Bone marrow (tissue), 2 donors: ENCODE data around the gene HRH4.

ENCODE experiments used
- DNase-seq, 2 donors: peaks; one replicate each; lab custom pipeline; 2025; lab: John Stamatoyannopoulos, UW

The HRH4 gene

DNA sequence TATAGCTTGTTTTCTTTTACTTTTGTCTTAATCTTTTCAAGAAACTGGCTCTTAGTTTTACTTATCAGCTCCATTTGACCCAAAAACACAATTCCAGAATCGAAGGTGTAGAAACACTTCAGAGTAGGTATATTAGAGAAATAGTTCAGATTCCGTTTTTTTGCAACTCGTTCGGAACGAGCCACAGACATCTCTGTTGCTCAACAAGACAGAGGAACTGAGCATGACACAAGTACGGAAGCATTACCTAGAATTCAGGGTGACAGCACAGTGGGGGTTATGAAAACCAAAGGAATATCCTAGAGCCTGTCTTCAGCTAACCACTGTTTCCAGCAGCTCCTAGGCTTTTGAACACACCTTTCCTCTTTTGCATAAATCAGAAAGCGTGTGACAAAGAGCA is 5.0 kb downstream of the HRH4 start:
- no peak for DNase-seq

DNA sequence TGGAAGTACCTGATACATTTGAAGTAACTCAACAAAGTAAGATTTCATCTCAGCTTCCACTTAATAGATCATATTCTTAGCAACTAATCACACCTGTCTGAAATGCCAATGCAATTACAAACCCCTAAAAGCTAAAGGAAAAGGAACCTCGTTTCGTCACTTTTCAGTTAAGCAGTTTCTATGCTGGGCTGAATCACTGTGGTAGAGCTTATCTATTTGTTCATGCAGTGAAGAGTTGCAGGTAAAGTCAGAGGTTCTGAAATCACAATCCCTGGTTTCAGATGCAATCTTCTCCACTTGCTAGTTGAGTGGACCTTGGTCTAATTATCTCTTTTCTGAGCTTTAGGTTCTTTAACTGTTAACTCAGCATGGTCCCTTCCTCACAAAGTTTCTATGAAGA is 6.3 kb downstream of the HRH4 start:
- DNase-seq = no peak

DNA sequence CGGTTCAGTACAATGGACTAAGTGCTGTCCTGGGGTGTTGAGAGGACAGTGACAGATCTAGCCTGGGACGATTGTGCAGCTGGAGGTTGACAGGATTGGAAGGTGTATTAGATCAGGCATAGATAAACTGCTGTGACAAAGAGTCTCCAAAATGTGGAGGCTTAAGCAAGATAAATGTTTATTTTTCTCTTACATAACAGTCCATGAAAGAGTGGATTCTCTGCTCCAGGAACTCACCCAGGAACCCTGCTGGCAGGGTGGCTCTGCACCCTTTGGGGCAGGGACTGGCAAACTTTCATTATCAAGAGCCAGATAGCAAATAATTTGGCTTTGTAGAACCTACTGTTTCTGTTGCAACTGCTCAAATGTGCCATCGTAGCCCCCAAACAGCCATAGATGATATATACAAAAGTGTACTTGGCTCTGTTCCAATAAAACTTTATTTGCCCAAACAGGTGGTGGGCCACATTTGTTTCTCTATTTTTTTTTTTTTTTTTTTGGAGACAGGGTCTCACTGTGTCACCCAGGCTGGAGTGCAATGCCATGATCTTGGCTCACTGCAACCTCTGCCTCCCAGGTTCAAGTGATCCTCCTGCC is 9.7 kb downstream of the HRH4 start:
- DNase-seq = no peak

DNA sequence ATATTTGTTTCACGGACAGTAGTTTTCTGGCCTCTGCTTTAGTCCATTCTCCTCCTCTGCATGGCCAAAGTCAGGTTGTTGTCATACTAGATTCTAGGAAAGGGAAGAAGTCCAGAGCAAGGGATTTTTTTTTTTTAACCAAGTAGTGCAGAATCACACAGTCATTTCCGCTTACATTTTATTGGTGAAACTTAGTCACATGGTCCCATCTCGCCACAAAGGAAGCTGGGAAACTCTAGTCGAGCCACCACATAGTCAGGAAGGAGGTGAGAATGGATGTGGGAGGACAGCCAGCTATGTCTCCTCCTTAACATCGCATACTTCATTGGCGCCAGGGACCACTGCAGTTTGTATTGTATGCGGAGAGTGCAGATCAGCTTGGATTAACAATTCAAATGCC is 10.4 kb downstream of the HRH4 start:
- DNase-seq = no peak

DNA sequence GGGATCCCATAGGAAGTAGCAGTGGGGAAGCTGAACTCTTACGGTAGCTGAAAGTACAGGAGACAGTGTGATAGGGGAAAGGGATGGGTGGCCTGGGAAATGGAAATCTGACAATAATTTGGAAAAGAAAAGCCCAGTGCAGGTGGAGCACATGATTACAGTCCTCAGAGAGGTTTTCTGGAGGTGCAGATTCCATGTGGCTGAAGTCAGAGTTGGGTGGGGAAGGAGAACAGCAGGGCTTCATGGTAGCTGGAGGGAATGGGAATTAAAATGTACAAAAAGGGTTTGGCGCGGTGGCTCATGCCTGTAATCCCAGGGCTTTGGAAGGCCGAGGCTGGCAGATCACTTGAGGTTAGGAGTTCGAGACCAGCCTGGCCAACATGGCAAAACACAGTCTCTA is 12.2 kb downstream of the HRH4 start:
- no peak for DNase-seq

DNA sequence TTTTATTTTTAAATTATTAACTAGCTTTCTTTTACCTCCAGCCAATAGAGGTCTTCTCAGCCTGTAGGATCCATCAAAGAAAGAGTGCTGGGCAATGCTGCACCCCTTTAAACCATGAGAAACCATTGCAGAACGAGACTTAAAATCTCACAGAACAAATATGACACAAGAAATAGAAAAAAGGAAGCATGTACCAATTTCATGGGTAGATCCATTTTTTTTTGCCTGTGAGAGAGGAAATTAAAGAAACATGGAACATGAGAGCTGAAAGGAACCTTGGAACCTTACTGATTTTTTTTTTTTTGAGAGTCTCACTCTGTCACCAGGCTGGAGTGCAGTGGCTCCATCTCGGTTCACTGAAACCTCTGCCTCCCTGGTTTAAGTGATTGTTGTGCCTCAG is 14.0 kb downstream of the HRH4 start:
- no peak for DNase-seq

DNA sequence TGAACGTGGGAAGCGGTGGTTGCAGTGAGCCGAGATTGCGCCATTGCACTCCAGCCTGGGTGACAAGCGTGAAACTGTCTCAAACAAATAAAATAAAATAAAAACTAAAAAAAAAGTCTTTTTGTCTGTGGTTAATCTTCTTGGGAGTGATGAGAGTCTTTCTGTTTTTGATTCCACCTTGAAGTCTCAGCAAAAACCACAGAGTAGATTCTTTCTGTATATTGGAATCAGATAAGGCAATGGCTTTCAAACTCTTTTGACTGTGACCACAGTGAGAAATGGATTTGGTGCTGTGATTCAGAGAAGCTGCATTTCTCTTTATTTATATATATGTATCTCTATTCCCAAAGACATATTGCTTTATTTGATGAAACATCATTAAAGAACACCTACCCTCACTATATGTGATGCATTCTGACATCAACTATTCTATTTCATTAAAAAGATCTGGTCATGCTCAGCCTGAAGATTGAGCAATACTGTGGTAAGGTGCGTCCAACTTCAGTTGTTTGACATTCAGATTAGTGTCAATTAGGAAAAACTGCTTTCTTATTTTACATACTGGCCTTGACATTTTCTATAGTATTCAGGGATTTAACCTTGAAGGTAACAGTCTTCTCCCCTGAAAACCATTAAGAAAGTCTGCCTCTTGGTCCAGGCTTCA is 15.6 kb downstream of the HRH4 start:
- no peak for DNase-seq

DNA sequence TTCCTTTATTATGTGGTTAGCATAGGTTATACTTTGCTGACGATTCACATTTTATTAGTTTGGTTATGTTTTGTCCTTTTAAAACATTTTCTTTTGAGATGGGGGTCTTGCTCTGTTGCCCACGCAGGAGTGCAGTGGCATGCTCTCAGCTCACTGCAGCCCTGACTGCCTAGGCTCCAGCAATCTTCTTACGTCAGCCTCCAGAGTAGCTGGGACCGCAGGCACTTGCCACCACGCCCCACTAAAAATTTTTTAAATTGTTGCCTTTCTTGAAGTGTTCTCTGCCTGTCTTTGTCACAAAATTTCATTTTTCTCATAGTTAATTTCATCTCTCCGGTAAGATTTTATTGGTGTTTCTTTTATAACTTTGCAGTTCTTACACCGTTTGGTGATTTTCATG is 18.9 kb downstream of the HRH4 start:
- no peak for DNase-seq

DNA sequence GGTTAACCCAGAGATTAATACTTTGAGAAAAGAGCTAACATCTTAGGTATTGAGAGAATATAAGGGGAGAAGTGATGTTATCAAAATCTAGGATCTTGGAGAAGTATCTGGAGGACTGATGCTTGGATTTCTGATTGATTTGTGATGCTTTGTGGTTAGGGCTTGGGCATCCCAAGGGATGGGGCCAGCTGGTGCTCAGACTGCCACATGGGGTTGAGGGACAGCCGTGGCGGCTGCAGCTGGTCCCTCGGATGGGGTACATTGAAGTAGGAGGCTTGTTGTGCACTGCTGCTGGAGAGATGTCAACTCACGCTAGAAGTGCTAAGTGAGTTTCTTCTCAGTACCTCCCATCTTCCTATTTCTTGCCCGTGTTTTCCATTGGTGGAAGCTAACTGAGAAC is 22.4 kb downstream of the HRH4 start:
- DNase-seq = no peak

DNA sequence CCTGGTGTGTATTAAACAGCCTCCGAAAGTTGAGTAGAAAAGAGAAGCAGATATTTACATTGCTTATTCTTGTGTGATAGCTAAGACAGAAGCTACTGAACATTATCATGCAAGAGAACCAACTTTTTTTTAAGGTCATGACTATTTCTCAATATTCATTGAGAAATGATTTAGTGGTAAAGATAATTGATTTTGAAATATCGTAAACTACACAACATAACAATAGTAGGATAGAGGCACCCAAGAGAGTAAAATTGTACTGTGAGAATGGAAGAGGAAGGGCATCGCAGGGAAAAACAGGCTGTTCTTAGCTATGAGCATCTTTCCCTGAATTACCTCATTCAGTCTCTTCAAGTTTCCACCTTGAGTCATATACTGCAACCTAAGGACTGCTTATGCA is 25.2 kb downstream of the HRH4 start:
- no peak for DNase-seq

DNA sequence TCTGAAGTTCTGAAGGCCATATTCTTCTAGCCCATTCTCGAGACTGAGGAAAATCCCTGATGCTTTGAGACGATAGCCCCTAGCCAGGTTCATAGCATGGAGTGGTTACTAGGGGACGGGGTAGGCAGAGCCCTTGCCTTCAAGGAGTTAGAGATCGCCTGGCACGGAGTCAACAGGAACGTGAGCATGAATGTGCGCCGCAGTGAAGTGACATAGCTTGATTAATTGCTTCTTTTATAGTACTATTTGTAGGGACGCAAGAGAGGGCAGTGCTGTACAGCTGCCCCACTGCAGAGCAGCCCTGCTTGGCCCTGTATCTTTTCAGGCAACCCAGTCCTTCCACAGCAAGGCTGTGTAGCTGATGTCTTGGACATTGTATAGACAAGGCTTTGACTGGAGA is 26.2 kb downstream of the HRH4 start:
- DNase-seq = no peak

DNA sequence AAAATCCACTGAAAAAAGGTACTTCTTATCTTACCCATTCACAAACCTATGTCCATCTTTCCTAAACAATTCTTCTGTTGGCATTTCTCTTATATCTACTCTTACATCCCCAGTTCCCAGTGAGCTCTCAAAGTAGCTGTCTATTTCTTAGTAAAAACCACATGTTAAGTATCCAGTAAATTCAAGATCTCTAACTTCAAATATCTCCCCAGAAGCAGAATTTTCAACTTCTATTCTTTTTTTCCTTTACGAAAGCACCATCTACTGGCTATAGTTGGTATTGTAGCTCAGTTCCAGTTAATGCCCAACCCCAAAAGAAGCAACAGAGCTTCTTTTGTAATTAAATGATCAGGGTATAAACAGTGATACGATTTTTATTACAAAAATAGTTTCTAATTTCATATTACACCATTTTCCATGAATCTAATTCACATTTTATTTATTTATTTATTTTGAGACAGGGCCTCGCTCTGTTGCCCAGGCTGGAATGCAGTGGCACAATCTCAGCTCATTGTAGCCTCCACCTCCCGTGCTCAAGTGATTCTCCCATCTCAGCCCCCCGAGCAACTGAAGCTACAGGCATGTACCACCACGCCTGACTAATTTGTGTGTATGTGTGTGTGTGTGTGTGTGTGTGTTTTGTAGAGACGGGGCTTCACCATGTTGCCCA is 28.5 kb downstream of the HRH4 start:
- DNase-seq = peak in 1 of 2 donors; percentile 74

DNA sequence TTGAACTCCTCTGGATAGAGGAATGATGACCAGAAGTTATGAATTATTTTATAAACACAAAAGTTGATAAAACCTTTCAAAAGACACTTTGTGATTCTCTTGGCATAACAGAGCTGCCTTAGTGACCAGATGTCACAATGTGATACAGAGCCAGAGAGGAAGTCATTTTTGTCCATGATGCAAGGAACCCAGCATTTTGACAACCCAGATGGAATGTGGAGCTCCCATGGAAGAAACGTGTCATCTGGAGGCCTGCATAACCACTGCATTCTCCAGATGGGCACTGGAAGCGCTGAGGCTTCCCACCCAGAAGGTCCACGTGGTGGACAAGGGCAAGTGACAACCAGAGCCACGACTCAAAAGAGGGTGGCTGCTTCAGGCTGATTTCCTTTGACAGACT is 30.1 kb downstream of the HRH4 start:
- DNase-seq = no peak

DNA sequence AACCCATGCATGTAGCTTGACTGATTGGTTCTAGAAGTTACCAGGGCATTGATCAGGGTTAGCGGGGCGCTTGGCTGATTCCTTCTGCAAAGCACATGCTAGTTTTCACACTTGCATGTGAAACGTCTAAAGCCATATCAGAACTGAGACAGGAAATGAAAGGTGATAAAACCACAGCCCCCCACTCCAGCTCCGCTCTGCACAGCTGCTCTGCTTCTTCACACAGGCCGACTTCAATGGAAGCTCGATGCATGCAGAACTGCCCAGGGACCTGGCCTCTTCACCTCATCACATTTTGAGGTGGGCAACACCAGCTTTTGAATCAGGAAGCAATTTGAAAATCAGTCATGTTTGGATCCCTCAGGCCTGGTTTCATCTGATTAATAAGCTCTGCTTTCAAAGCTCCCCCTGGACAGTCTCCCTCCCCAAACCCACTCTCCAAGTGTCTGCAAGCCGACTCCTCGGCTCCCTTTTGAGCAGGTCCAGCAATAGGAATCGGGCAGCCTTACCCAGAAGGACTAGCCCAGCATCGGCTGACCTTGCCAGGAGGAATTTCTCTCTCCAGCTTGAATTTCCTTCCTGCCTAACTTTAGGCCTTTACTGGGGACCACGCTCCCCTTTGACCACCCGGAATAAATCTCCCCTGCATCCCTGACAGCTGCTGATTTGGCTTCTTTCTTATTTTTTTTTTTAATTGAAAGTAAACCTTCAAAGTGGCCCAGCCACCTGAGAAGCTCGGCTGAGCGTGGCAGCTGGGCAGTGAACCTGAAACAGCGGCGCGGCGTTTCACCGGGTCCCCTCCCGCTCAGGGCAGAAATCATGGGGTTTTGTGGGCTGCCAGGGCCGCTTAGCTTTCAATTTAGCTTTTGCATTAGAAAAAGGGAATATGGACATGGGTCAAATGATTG is 31.7 kb downstream of the HRH4 start:
- no peak for DNase-seq

DNA sequence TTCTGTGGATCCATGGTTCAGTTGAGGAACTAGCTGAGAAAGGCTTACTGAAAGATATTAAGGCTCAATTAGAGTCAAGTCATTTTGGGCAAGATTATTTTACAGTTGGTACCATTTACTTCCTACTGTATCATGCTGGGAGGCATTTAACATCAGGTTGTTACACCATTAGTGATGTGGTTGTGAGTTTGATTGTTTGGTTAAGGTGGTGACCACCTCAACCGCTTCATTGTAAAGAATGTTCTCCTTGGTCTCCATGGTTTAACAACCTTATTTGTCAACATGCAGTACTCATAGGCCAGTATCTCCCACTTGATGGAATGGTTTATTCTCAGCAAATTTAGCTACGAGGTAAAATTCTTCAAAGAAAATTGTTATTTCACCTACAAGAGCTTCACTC is 34.1 kb downstream of the HRH4 start:
- no peak for DNase-seq

DNA sequence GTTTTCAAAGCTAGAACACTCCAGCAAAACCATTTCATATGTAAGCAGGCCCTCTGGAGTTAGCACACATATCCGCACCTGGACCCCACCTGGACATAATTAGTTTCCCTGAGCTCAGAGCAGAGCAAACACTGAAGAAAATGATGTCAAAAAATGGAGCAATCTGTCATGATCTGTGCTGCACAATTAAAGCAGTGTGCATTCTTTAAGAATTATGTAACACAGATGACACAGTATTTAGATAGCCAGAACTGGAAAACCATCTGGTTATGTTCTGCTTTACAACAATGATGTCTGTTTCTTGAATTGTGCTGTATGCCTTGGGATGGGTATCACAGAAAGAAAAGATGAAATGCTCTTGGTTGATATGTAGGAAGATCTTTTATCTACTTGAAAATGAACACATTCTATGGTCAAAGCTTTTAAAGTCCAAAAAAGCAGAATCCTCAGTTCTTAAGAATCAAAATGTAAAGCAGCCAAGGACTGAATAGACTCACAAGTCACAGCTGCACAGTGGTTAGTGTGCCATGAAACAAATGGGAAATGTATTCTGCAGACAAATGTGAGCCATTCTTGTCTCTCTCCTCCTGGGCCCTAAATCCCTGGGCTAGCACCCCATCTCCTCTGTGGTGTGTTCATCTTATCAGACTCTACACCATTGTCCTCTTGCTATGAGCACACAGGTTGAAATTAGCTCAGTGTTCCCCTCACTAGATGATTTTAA is 36.8 kb downstream of the HRH4 start:
- no peak for DNase-seq

DNA sequence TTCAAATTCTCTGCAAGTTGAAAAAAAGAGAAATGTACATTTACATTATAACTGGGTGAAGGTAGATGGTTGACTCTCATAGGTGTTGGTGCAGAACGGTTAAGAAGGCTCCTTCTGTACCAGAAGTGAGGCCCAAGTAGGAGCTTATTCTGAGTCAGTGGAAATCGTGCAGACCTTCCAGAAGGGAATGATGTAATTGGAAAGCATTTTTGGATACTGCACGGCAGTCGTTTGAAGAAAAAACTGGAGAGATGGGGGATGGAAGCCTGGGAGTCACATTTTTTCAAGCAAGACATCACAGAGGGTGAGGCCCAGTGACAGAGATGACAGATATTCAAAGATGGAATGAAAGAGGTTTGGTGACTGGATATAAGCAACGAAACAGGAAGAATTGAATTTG is 39.4 kb downstream of the HRH4 start:
- DNase-seq = no peak

DNA sequence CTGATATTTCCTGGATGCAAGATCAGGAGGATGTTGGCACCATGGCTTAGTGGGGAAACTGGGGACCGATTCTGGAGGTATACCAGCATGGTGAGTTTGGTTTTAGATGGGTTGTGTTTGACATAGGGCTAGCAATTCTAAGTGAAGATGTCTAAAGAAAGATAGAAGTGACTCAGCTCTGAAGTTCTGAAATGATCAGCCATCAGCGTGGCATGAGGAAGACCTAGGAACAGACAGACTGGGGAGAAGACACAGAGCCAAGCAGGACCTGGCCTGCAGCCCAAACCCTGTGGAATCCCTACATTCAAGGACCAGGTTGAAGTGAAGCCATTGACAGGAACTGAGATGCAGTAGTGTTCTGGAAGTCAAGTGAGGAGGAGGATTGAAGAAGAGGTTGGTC is 39.8 kb downstream of the HRH4 start:
- DNase-seq = no peak

DNA sequence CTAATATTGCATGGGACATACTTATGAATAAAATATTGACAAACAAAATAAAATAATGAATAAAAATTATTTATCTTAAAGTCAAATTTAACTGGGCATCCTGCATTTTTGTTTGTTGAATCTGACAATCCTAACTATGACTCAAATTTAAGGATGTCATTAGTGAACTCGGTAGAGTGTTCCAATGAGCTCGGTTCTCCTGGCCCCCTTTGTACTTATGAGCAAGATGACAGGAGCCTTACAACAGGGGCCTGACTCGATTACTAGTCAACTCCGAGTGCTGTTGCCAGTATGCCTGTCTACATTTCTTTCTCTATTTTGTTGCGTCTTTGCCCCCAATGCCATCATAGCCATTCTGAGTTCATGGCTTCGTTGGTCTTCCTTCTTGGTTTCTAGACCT is 40.3 kb downstream of the HRH4 start:
- no peak for DNase-seq

DNA sequence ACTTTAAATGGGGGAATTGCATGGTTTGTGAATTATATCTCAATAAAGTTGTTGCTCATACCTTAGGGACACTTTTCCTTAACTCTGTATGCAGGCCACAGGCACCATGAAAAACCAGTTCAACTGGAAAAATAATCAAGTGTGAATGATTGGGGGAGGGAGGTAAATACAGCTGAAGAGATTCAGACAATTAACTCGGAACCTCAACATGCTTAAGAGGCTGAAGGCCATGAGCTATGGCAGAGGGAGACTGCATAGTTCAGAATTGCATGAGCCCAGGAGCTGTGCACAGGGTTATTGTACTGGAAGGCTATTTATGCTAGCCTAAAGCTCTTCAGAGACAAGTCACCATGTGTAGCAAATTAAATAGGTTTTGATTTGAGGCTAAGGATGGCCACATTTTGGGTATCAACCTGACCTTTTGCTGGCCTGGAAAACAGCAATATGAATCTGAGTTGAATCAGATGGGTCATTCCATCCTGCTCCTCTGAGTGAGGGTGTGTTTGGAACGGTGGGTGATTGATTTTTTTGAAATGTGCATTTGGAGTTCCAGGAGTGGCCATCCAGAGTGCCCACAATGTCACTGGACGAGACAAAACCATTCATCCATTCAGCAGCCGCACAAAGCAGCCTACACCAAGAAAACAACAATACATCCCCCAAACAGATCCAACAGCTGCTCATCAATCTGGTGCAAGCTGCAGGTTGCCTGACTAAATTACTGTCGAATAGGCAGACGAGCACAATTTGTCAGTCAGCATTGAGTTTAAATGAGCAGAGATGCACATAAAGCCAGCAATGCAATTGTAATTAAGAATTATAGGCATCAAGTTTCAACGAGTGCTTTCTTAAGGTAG is 42.5 kb downstream of the HRH4 start:
- no peak for DNase-seq

DNA sequence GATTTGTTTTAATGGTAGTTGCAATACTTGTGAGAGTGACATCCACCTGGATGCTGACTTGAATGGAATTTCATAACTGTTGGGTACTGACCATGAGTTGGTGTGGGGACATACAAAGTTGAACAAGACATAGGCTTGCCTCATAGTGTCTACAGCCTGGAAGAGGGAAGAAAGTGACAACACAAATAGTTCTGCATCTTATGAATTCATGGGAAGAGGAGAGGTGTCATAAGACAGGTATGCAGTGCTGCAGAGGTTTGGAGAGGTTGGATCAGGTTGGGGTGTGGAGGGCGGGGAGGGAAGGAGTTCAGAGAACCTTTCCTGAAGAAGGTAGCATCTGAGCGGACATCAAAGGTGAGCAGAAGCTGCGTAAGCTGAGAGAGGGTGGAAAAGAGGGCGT is 44.0 kb downstream of the HRH4 start:
- no peak for DNase-seq
